Measurements from ENCODE around the gene FFAR2.

- TF ChIP-seq, protein P1, sequence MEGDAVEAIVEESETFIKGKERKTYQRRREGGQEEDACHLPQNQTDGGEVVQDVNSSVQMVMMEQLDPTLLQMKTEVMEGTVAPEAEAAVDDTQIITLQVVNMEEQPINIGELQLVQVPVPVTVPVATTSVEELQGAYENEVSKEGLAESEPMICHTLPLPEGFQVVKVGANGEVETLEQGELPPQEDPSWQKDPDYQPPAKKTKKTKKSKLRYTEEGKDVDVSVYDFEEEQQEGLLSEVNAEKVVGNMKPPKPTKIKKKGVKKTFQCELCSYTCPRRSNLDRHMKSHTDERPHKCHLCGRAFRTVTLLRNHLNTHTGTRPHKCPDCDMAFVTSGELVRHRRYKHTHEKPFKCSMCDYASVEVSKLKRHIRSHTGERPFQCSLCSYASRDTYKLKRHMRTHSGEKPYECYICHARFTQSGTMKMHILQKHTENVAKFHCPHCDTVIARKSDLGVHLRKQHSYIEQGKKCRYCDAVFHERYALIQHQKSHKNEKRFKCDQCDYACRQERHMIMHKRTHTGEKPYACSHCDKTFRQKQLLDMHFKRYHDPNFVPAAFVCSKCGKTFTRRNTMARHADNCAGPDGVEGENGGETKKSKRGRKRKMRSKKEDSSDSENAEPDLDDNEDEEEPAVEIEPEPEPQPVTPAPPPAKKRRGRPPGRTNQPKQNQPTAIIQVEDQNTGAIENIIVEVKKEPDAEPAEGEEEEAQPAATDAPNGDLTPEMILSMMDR (IDR thresholded peaks at IDR 0.05), result no peak
- TF ChIP-seq POLR2A (IDR thresholded peaks at IDR 0.05), result no peak
- no peak for TF ChIP-seq POLR2AphosphoS5 (IDR thresholded peaks at IDR 0.05; ENCODE audit: insufficient read depth in 1 of 2, low read depth in 1 of 2)
Observed at GRCh38 chr19:35500611-35501010, 52.6 kb downstream of the FFAR2 start.
